ENCODE measurements around the gene ELF3. TPM values are rescaled to one million over a fixed set of nuclear protein-coding genes. Genes with fewer than 3 reads are reported as not detected.

The ELF3 gene
- total RNA-seq, 2 experiments from 2014 or later = 0.09 to 0.44 TPM

GRCh38 chr1:202038688-202039346 lies 28.4 kb downstream of the ELF3 start:
- H3K36me3 ChIP-seq (ENCODE audit: insufficient read depth, low read length) = no peaks in the 10 kb centered on the region
- no peaks in the 10 kb centered on the region for H3K9me3 ChIP-seq (ENCODE audit: low read length)
- no peak overlapping the region for H3K27ac ChIP-seq (ENCODE audit: low read depth, low read length, poor library complexity, severe bottlenecking)
- DNase-seq (ENCODE audit: low spot score) = no peak
- H3K4me3 ChIP-seq (ENCODE audit: low read depth, low read length, poor library complexity, severe bottlenecking) = no peak overlapping the region
- no TSS peak for BruUV-seq (replicated peaks)
- ChIA-PET POLR2A (interaction anchor here (0.6 kb wide), 1 partner anchor 60 kb away, joined by 3 read pairs; no protein-coding TSS in a partner anchor), CTCF (ENCODE audit: unreplicated experiment) (no interaction called here)
- TF ChIP-seq EZH2phosphoT487 (IDR thresholded peaks at IDR 0.05; ENCODE audit: borderline replicate concordance, low read depth, low read length) (no peak), CTCF (conservative IDR thresholded peaks at IDR 0.05; ENCODE audit: low read length) (no peak)
- H2AFZ ChIP-seq (ENCODE audit: low read length) = no peak overlapping the region
- no peaks in the 10 kb centered on the region for H3K79me2 ChIP-seq (ENCODE audit: insufficient read depth, low read depth, low read length)
- H3K9me2 ChIP-seq (ENCODE audit: insufficient read depth, low read length) = no peaks in the 10 kb centered on the region
- H4K20me1 ChIP-seq (ENCODE audit: insufficient read depth, low read length) = no peaks in the 10 kb centered on the region
- H3K4me2 ChIP-seq (ENCODE audit: low read length) = no peak overlapping the region
- no peaks in the 10 kb centered on the region for H3K4me1 ChIP-seq (ENCODE audit: insufficient read depth, low read length, poor library complexity, severe bottlenecking)
- intact Hi-C loops (cut with micrococcal nuclease; ENCODE audit: unreplicated experiment) = no loop called here

- DNase-seq (ENCODE audit: low spot score) = no peak
- Histone ChIP-seq H3K4me2 (ENCODE audit: low read length) (no peak overlapping the region), H3K4me3 (ENCODE audit: low read depth, low read length, poor library complexity, severe bottlenecking) (no peak overlapping the region), H3K9me3 (ENCODE audit: low read length) (no peaks in the 10 kb centered on the region), H3K9me2 (ENCODE audit: insufficient read depth, low read length) (no peaks in the 10 kb centered on the region), H3K36me3 (ENCODE audit: insufficient read depth, low read length) (no peaks in the 10 kb centered on the region), H4K20me1 (ENCODE audit: insufficient read depth, low read length) (no peaks in the 10 kb centered on the region), H2AFZ (ENCODE audit: low read length) (no peak overlapping the region), H3K79me2 (ENCODE audit: insufficient read depth, low read depth, low read length) (no peaks in the 10 kb centered on the region), H3K4me1 (ENCODE audit: insufficient read depth, low read length, poor library complexity, severe bottlenecking) (no peaks in the 10 kb centered on the region), H3K27ac (ENCODE audit: low read depth, low read length, poor library complexity, severe bottlenecking) (no peak overlapping the region)
- intact Hi-C loops (cut with micrococcal nuclease; ENCODE audit: unreplicated experiment) = no loop called here
- BruUV-seq (replicated peaks) = no TSS peak
- POLR2A ChIA-PET = no interaction called here
- TF ChIP-seq CTCF (conservative IDR thresholded peaks at IDR 0.05; ENCODE audit: low read length) (no peak), EZH2phosphoT487 (IDR thresholded peaks at IDR 0.05; ENCODE audit: borderline replicate concordance, low read depth, low read length) (no peak)
- CTCF ChIA-PET (ENCODE audit: unreplicated experiment) = no interaction called here
Observed at GRCh38 chr1:202045705-202046104, 35.3 kb downstream of the ELF3 start.

GRCh38 chr1:202046227-202046626 lies 35.8 kb downstream of the ELF3 start:
- no peaks in the 10 kb centered on the region for H3K9me2 ChIP-seq (ENCODE audit: insufficient read depth, low read length)
- no peaks in the 10 kb centered on the region for H4K20me1 ChIP-seq (ENCODE audit: insufficient read depth, low read length)
- H3K36me3 ChIP-seq (ENCODE audit: insufficient read depth, low read length) = no peaks in the 10 kb centered on the region
- ChIA-PET CTCF (ENCODE audit: unreplicated experiment) (no interaction called here), POLR2A (no interaction called here)
- TF ChIP-seq EZH2phosphoT487 (IDR thresholded peaks at IDR 0.05; ENCODE audit: borderline replicate concordance, low read depth, low read length) (no peak), CTCF (conservative IDR thresholded peaks at IDR 0.05; ENCODE audit: low read length) (no peak)
- no TSS peak for BruUV-seq (replicated peaks)
- DNase-seq (ENCODE audit: low spot score) = no peak
- no peak overlapping the region for H3K4me2 ChIP-seq (ENCODE audit: low read length)
- H3K79me2 ChIP-seq (ENCODE audit: insufficient read depth, low read depth, low read length) = no peaks in the 10 kb centered on the region
- intact Hi-C loops (cut with micrococcal nuclease; ENCODE audit: unreplicated experiment) = no loop called here
- no peaks in the 10 kb centered on the region for H3K4me1 ChIP-seq (ENCODE audit: insufficient read depth, low read length, poor library complexity, severe bottlenecking)
- no peak overlapping the region for H3K27ac ChIP-seq (ENCODE audit: low read depth, low read length, poor library complexity, severe bottlenecking)
- no peaks in the 10 kb centered on the region for H3K9me3 ChIP-seq (ENCODE audit: low read length)
- no peak overlapping the region for H3K4me3 ChIP-seq (ENCODE audit: low read depth, low read length, poor library complexity, severe bottlenecking)
- H2AFZ ChIP-seq (ENCODE audit: low read length) = no peak overlapping the region
